HepG2 (cell line): ENCODE measurements around the gene FAM219A. TPM values are rescaled to one million over a fixed set of nuclear protein-coding genes. Genes with fewer than 3 reads are reported as not detected.

Experiments
- ATM ChIP-seq: fragments of 450-650 bp; IDR thresholded peaks from 2 replicates; pipeline ENCODE4 v1.7.1; 2017; ENCODE audit warnings: mild to moderate bottlenecking, borderline replicate concordance
- GPN1 ChIP-seq: sonication (generic); formaldehyde crosslinking; IDR thresholded peaks from 2 replicates; pipeline ENCODE4 v1.5.1; 2020; ENCODE audit warnings: missing genetic modification reagents, borderline replicate concordance
- GTF2F1 ChIP-seq: fragments of 150-350 bp; IDR thresholded peaks from 2 replicates; pipeline ENCODE4 v1.6.1; 2014; ENCODE audit warnings: low read length
- IKZF1 ChIP-seq: fragments of 450-650 bp; IDR thresholded peaks from 2 replicates; pipeline ENCODE4 v1.7.1; 2016
- KLF12 ChIP-seq: sonication (generic); formaldehyde crosslinking; IDR thresholded peaks from 2 replicates; pipeline ENCODE4 v1.4.0; 2020; ENCODE audit warnings: missing genetic modification reagents, borderline replicate concordance
- NCOA2 ChIP-seq: sonication (generic); formaldehyde crosslinking; IDR thresholded peaks from 2 replicates; pipeline ENCODE4 v1.8.0; 2022; ENCODE audit warnings: inconsistent platforms
- NR3C1 ChIP-seq: sonication (generic); formaldehyde crosslinking; IDR thresholded peaks from 2 replicates; pipeline ENCODE4 v1.4.0; 2020; ENCODE audit warnings: missing genetic modification reagents
- PHF8 ChIP-seq: sonication (generic); formaldehyde crosslinking; IDR thresholded peaks from 2 replicates; pipeline ENCODE4 v1.5.0; 2020; ENCODE audit warnings: missing genetic modification reagents
- POLR2G ChIP-seq: fragments of 200-400 bp; formaldehyde crosslinking; IDR thresholded peaks from 2 replicates; pipeline ENCODE4 v1.6.1; 2018; ENCODE audit warnings: mild to moderate bottlenecking, low read depth, low read length, moderate library complexity
- SMARCC2 ChIP-seq: fragments of 450-650 bp; IDR thresholded peaks from 2 replicates; pipeline ENCODE4 v1.6.1; 2017; ENCODE audit warnings: antibody characterized with exemption, mild to moderate bottlenecking
- SP5 ChIP-seq: IDR thresholded peaks from 2 replicates; pipeline ENCODE4 v1.6.1; 2016; ENCODE audit warnings: low read depth, borderline replicate concordance
- TMF1 ChIP-seq: sonication (generic); formaldehyde crosslinking; IDR thresholded peaks from 2 replicates; pipeline ENCODE4 v1.8.1; 2022; ENCODE audit warnings: low read depth, missing genetic modification reagents
- ZFX ChIP-seq: sonication (generic); formaldehyde crosslinking; IDR thresholded peaks from 2 replicates; pipeline ENCODE4 v1.4.0; 2020; ENCODE audit warnings: mild to moderate bottlenecking, low read depth, missing genetic modification reagents, moderate library complexity
- ZNF180 ChIP-seq: sonication (generic); formaldehyde crosslinking; IDR thresholded peaks from 2 replicates; pipeline ENCODE4 v1.4.0; 2020; ENCODE audit warnings: low read depth, missing genetic modification reagents, borderline replicate concordance
- ZNF569 ChIP-seq: sonication (generic); formaldehyde crosslinking; IDR thresholded peaks from 2 replicates; pipeline ENCODE4 v1.5.0; 2020; ENCODE audit warnings: mild to moderate bottlenecking, missing genetic modification reagents, moderate library complexity, borderline replicate concordance
- ZNF768 ChIP-seq: sonication (generic); formaldehyde crosslinking; IDR thresholded peaks from 2 replicates; pipeline ENCODE4 v1.4.0; 2020; ENCODE audit warnings: missing genetic modification reagents
- ZNF776 ChIP-seq: sonication (generic); formaldehyde crosslinking; IDR thresholded peaks from 2 replicates; pipeline ENCODE4 v1.4.0; 2020; ENCODE audit warnings: mild to moderate bottlenecking, missing genetic modification reagents
- polyA plus RNA-seq, 8 experiments: library from polyadenylated mRNA; depleted of rRNA in 3 of 8; stranded (reverse) in 7 of 8; unstranded in 1 of 8; fragments of >200 nt; fragmentation: Illumina TruSeq in 4 of 8; extraction: Trizol in 4 of 8; gene quantifications; 2 replicates each; pipeline versions ENCODE4 v1.2.1 to v1.2.3, GENCODE V29; 2011 to 2016; ENCODE audit warnings: low read depth in 4 of 8, missing spikeins in 1 of 8, mixed read lengths in 1 of 8; ENCODE audit not compliant: insufficient read depth in 1 of 8
- total RNA-seq, 5 experiments: library from RNA; depleted of rRNA; stranded (reverse); fragments of >200 nt; fragmentation: Illumina TruSeq; extraction: Trizol; gene quantifications; 2 replicates each; pipeline ENCODE4 v1.2.3, GENCODE V29; 2016; ENCODE audit warnings: low read depth in 1 of 5
- TF ChIP-seq, protein P1 (sequence below): sonication (generic); formaldehyde crosslinking; IDR thresholded peaks from 2 replicates; pipeline ENCODE4 v1.4.0; 2020; ENCODE audit warnings: missing genetic modification reagents, mild to moderate bottlenecking, borderline replicate concordance
- TF ChIP-seq, protein P2 (sequence below): sonication (generic); formaldehyde crosslinking; IDR thresholded peaks from 2 replicates; pipeline ENCODE4 v1.4.0; 2020; ENCODE audit warnings: mild to moderate bottlenecking, missing genetic modification reagents
- TF ChIP-seq, protein P3 (sequence below): sonication (generic); formaldehyde crosslinking; IDR thresholded peaks from 2 replicates; pipeline ENCODE4 v1.5.0; 2020; ENCODE audit warnings: missing genetic modification reagents, mild to moderate bottlenecking, borderline replicate concordance
- TF ChIP-seq, protein P4 (sequence below): sonication (generic); formaldehyde crosslinking; IDR thresholded peaks from 2 replicates; pipeline ENCODE4 v1.8.0; 2022; ENCODE audit warnings: mild to moderate bottlenecking, missing genetic modification reagents, moderate library complexity
- TF ChIP-seq, protein P5 (sequence below): sonication (generic); formaldehyde crosslinking; IDR thresholded peaks from 2 replicates; pipeline ENCODE4 v1.5.1; 2020; ENCODE audit warnings: missing genetic modification reagents, mild to moderate bottlenecking, borderline replicate concordance

FAM219A gene
- total and polyA plus RNA-seq, 2 of the 13 experiments (the other 11 are each of a cell fraction or from before 2014, with no cell fraction given) = 3.9 to 6.4 TPM

DNA sequence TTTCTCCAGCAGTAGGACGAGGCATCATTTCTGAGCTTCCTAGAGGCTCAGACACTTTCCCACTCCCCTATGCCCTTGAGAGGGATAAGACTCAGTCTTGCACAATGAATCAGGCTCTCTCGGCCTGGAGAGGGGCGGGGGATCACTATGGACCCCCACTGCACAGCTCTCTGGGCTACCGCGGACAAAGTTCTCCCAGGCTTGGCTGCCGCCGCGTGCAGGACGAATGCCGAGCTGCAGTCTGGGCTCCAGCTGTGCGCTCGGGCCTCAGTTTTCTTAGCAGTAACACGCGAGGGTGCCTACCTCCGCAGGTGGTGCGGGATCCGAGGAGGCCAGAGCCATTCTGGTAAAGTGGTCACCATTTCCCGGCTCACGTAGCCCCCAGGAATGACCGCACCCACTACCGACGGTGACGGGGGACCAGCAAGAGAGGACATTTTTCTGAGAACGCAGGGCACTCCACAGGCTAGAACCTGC is 78.3 kb downstream of the FAM219A start (continued):
- TF ChIP-seq, protein P1, sequence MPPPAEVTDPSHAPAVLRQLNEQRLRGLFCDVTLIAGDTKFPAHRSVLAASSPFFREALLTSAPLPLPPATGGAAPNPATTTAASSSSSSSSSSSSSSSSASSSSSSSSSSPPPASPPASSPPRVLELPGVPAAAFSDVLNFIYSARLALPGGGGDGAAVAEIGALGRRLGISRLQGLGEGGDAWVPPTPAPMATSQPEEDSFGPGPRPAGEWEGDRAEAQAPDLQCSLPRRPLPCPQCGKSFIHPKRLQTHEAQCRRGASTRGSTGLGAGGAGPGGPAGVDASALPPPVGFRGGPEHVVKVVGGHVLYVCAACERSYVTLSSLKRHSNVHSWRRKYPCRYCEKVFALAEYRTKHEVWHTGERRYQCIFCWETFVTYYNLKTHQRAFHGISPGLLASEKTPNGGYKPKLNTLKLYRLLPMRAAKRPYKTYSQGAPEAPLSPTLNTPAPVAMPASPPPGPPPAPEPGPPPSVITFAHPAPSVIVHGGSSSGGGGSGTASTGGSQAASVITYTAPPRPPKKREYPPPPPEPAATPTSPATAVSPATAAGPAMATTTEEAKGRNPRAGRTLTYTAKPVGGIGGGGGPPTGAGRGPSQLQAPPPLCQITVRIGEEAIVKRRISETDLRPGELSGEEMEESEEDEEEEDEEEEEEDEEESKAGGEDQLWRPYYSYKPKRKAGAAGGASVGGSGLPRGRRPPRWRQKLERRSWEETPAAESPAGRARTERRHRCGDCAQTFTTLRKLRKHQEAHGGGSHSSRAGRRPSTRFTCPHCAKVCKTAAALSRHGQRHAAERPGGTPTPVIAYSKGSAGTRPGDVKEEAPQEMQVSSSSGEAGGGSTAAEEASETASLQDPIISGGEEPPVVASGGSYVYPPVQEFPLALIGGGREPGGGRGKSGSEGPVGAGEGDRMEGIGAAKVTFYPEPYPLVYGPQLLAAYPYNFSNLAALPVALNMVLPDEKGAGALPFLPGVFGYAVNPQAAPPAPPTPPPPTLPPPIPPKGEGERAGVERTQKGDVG (CRISPR knock-in tag) = peak; percentile 57; the same call in 1 of the 2 replicates
- TF ChIP-seq GPN1 (CRISPR knock-in tag) (no peak), ZNF180 (CRISPR knock-in tag) (no peak), GTF2F1 (no peak), PHF8 (CRISPR knock-in tag) (peak; percentile 13; the same call in 1 of the 2 replicates), ZNF569 (CRISPR knock-in tag) (peak; percentile 94; the same call in 1 of the 2 replicates), SP5 (CRISPR knock-in tag) (no peak; the same call in 1 of the 2 replicates), ZNF768 (CRISPR knock-in tag) (0 out of 2 replicates have a peak, but pooled peaks have one; percentile 5), IKZF1 (no peak), NR3C1 (CRISPR knock-in tag) (no peak; the same call in 1 of the 2 replicates), ATM (no peak), NCOA2 (CRISPR knock-in tag) (peak; percentile 26; the same call in 1 of the 2 replicates), POLR2G (peak; percentile 14; the same call in 1 of the 2 replicates), KLF12 (CRISPR knock-in tag) (no peak), ZFX (no peak), ZNF776 (CRISPR knock-in tag) (peak; percentile 22; the same call in 1 of the 2 replicates), TMF1 (0 out of 2 replicates have a peak, but pooled peaks have one; percentile 7), SMARCC2 (no peak)
- TF ChIP-seq, protein P2, sequence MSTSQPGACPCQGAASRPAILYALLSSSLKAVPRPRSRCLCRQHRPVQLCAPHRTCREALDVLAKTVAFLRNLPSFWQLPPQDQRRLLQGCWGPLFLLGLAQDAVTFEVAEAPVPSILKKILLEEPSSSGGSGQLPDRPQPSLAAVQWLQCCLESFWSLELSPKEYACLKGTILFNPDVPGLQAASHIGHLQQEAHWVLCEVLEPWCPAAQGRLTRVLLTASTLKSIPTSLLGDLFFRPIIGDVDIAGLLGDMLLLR (CRISPR knock-in tag) = peak; percentile 8; the same call in 1 of the 2 replicates
- TF ChIP-seq, protein P3, sequence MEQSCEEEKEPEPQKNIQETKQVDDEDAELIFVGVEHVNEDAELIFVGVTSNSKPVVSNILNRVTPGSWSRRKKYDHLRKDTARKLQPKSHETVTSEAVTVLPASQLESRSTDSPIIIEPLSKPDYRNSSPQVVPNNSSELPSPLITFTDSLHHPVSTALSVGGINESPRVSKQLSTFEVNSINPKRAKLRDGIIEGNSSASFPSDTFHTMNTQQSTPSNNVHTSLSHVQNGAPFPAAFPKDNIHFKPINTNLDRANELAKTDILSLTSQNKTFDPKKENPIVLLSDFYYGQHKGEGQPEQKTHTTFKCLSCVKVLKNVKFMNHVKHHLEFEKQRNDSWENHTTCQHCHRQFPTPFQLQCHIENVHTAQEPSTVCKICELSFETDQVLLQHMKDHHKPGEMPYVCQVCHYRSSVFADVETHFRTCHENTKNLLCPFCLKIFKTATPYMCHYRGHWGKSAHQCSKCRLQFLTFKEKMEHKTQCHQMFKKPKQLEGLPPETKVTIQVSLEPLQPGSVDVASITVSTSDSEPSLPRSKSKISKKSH (CRISPR knock-in tag) = no peak; the same call in 1 of the 2 replicates
- TF ChIP-seq, protein P4, sequence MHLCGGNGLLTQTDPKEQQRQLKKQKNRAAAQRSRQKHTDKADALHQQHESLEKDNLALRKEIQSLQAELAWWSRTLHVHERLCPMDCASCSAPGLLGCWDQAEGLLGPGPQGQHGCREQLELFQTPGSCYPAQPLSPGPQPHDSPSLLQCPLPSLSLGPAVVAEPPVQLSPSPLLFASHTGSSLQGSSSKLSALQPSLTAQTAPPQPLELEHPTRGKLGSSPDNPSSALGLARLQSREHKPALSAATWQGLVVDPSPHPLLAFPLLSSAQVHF (CRISPR knock-in tag) = peak; percentile 10; the same call in 1 of the 2 replicates
- TF ChIP-seq, protein P5, sequence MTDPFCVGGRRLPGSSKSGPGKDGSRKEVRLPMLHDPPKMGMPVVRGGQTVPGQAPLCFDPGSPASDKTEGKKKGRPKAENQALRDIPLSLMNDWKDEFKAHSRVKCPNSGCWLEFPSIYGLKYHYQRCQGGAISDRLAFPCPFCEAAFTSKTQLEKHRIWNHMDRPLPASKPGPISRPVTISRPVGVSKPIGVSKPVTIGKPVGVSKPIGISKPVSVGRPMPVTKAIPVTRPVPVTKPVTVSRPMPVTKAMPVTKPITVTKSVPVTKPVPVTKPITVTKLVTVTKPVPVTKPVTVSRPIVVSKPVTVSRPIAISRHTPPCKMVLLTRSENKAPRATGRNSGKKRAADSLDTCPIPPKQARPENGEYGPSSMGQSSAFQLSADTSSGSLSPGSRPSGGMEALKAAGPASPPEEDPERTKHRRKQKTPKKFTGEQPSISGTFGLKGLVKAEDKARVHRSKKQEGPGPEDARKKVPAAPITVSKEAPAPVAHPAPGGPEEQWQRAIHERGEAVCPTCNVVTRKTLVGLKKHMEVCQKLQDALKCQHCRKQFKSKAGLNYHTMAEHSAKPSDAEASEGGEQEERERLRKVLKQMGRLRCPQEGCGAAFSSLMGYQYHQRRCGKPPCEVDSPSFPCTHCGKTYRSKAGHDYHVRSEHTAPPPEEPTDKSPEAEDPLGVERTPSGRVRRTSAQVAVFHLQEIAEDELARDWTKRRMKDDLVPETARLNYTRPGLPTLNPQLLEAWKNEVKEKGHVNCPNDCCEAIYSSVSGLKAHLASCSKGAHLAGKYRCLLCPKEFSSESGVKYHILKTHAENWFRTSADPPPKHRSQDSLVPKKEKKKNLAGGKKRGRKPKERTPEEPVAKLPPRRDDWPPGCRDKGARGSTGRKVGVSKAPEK (CRISPR knock-in tag) = no peak
